Measurements from ENCODE around the gene CDIP1. TPM values are rescaled to one million over a fixed set of nuclear protein-coding genes. Genes with fewer than 3 reads are reported as not detected.

Gene CDIP1
- total RNA-seq, 4 donors from 2014 or later, result 9.9 to 18.4 (median 15.0) TPM

GRCh38 chr16:4499196-4499555 lies 39.4 kb downstream of the CDIP1 start:
- DNase-seq (ENCODE audit: low spot score in 2 of 2), result no peak
- 96 to 98% methylated on average over 4 of the region's 4 CpGs for WGBS, 2 donors
- intact Hi-C loops (cut with DNase I; ENCODE audit: low total_unique reads), result no loop called here

DNA sequence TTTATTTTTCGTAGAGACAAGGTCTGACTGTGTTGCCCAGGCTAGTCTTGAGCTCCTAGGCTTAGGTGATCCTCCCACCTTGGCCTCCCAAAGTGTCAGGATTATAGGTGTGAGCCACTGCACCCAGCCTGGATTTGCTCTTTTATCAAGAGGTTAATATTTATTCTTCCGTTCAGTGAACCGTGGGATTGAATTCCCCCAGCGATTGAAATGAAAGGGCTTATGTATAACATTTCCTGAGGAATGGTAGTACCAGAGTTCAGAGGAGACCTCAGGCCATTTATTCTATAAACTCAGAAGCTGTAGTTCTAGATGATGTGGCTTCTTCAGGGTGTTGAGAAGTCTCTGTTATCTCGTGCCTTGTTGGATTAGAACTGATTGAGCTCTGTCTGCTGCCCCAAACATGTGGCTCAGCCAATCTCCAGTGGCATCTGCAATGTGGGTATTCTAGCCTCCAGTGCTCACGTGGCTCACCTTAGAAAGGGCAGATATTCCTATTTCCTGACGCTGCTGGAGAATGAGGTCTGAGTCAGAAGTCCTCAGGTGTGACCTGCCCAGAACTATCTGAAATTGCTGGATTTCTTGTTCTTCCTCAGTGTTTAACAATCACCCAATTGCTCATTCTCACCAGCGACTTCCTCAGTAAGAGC lies 39.9 kb downstream of the CDIP1 start:
- no peak overlapping the region for H3K4me3 ChIP-seq (ENCODE audit: low read depth, poor library complexity, severe bottlenecking)
- no peak for DNase-seq (ENCODE audit: low spot score in 2 of 2)
- TF ChIP-seq, protein P1, sequence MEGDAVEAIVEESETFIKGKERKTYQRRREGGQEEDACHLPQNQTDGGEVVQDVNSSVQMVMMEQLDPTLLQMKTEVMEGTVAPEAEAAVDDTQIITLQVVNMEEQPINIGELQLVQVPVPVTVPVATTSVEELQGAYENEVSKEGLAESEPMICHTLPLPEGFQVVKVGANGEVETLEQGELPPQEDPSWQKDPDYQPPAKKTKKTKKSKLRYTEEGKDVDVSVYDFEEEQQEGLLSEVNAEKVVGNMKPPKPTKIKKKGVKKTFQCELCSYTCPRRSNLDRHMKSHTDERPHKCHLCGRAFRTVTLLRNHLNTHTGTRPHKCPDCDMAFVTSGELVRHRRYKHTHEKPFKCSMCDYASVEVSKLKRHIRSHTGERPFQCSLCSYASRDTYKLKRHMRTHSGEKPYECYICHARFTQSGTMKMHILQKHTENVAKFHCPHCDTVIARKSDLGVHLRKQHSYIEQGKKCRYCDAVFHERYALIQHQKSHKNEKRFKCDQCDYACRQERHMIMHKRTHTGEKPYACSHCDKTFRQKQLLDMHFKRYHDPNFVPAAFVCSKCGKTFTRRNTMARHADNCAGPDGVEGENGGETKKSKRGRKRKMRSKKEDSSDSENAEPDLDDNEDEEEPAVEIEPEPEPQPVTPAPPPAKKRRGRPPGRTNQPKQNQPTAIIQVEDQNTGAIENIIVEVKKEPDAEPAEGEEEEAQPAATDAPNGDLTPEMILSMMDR (IDR thresholded peaks at IDR 0.05), result no peak
- TF ChIP-seq POLR2A (IDR thresholded peaks at IDR 0.05), result no peak
- 72 to 83% methylated on average over 8 of the region's 8 CpGs for WGBS, 2 donors
- intact Hi-C loops (cut with DNase I; ENCODE audit: low total_unique reads), result no loop called here

More at GRCh38 chr16:4499196-4499555, 39.4 kb downstream of the CDIP1 start:
- TF ChIP-seq POLR2A (IDR thresholded peaks at IDR 0.05), result no peak
- TF ChIP-seq, protein P1 (IDR thresholded peaks at IDR 0.05), result no peak
- no peak overlapping the region for H3K4me3 ChIP-seq (ENCODE audit: low read depth, poor library complexity, severe bottlenecking)

DNA sequence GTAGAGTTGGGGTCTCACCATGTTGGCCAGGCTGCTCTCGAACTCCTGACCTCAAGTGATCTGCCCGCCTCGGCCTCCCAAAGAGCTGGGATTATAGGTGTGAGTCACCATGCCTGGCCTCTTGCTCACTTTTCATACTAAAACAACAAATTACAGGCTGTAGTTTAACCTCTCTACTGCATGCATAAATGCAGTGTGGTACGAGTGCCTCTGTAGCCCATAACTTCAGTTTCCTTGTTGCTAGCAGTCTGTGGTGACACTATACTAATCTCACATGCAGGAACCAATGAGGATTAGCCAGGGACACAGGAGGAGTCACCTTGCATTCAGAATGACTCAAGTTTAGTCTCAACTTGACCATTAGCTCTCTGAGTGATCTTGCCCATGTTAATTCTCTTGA lies 42.3 kb downstream of the CDIP1 start:
- DNase-seq (ENCODE audit: low spot score in 2 of 2), result no peak
- 92 to 97% methylated on average over 4 of the region's 4 CpGs for WGBS, 2 donors
- H3K4me3 ChIP-seq (ENCODE audit: low read depth, poor library complexity, severe bottlenecking), result no peak overlapping the region
- TF ChIP-seq POLR2A (IDR thresholded peaks at IDR 0.05), result no peak
- TF ChIP-seq, protein P1 (IDR thresholded peaks at IDR 0.05), result no peak
- intact Hi-C loops (cut with DNase I; ENCODE audit: low total_unique reads), result no loop called here

GRCh38 chr16:4495766-4496165 lies 42.8 kb downstream of the CDIP1 start:
- intact Hi-C loops (cut with DNase I; ENCODE audit: low total_unique reads), result no loop called here
- TF ChIP-seq, protein P1 (IDR thresholded peaks at IDR 0.05), result no peak
- TF ChIP-seq POLR2A (IDR thresholded peaks at IDR 0.05), result no peak

DNA sequence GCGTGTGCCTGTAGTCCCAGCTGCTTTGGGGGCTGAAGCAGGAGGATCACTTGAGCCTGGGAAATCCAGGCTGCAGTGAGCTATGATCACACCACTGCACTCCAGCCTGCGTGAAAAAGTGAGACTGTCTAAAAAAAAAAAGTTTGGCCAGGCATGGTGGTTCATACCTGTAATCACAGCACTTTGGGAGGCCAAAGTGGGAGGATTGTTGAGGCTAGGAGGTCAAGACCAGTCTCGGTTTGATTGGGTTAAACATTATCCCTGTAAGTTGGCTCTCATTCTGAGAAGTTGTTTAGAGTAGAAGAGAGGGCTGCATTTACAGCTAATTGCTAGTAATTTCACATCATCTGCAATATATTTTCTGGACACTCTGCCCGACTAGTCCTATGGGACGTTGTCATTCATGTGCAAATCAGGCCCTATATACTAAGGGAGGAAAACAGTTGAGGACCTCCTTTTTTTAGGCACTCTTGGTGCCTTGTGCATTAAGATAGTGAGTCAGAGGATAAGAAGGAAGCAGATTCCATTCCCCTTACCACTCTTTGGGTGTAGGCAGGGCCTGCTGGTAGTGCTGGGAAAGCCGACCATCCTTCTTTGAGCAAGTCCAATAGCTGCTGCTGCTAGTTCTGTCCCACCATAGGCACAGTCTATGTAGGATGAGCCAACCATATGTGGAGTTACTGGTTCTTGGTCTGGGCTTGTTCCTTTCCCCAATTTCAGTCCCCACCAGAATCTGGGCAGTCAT lies 43.7 kb downstream of the CDIP1 start:
- TF ChIP-seq POLR2A (IDR thresholded peaks at IDR 0.05), result no peak
- TF ChIP-seq, protein P1 (IDR thresholded peaks at IDR 0.05), result no peak
- DNase-seq (ENCODE audit: low spot score in 2 of 2), result no peak
- no peak overlapping the region for H3K4me3 ChIP-seq (ENCODE audit: low read depth, poor library complexity, severe bottlenecking)
- 88 to 91% methylated on average over 6 of the region's 6 CpGs for WGBS, 2 donors
- intact Hi-C loops (cut with DNase I; ENCODE audit: low total_unique reads), result no loop called here

More at GRCh38 chr16:4495766-4496165, 42.8 kb downstream of the CDIP1 start:
- 84 to 87% methylated on average over 2 of the region's 2 CpGs for WGBS, 2 donors
- no peak overlapping the region for H3K4me3 ChIP-seq (ENCODE audit: low read depth, poor library complexity, severe bottlenecking)
- no peak for DNase-seq (ENCODE audit: low spot score in 2 of 2)
